Measurements from ENCODE around the gene LRRTM3.

DNA sequence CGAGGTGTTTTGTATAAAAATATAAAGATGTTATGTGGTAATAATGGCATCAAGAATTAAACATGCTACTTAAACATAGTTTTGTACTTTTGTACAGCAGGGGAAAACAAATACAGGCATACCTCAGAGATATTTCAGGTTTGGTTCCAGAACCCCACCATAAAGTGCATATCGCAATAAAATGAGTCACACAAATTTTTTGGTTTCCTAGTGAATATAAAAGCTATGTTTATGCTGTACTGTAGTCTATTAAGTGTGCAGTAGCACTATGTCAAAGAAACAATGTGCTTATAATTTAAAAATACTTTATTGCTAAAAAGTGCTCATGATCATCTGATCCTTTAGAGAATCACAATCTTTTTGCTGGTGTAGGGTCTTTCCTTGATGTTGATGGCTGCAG, 17.8 kb downstream of the LRRTM3 start:
- TF ChIP-seq YY1 (IDR thresholded peaks at IDR 0.05; ENCODE audit: insufficient read depth, insufficient read length), result no peak
- TF ChIP-seq ZNF274 (IDR thresholded peaks at IDR 0.05; ENCODE audit: low read depth, low read length), result no peak
- no peak for TF ChIP-seq SUZ12 (IDR thresholded peaks at IDR 0.05; ENCODE audit: extremely low read depth, insufficient read depth, insufficient read length)
